DMS 273 treated with DMSO at 0.1 percent for 48 hours (cell line): ENCODE measurements around the gene KRTAP5-10.
"Not testable (repeated sequence)": the region's sequence is repeated elsewhere in the genome, so short reads cannot be mapped to it uniquely, and the experiment has no call there.

Experiments
- DNase-seq: peaks from one replicate; lab custom pipeline; 2025; lab: John Stamatoyannopoulos, UW

KRTAP5-10 gene

GRCh38 chr11:71542879-71543777, 22.2 kb upstream of the KRTAP5-10 start:
- no peak for DNase-seq

DNA sequence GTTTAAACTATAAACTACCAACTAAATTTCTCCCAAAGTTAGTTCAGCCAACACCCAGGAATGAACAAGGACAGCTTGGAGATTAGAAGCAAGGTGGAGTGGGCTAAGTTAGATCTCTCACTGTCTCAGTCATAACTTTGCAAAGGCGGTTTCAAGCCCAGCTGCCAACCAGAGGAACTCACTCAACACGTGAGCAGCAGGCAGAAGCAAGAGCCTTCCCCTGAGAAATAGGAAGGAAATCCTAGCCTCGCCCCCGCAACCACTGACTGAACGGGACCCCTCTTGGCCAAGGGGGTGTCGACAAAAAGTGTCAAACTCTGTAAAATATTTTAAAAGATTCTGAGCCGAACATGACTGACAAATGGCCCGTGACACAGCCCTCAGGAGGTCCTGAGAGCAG, 21.5 kb upstream of the KRTAP5-10 start:
- DNase-seq: no peak

GRCh38 chr11:71544525-71545214, 20.7 kb upstream of the KRTAP5-10 start:
- no peak for DNase-seq

DNA sequence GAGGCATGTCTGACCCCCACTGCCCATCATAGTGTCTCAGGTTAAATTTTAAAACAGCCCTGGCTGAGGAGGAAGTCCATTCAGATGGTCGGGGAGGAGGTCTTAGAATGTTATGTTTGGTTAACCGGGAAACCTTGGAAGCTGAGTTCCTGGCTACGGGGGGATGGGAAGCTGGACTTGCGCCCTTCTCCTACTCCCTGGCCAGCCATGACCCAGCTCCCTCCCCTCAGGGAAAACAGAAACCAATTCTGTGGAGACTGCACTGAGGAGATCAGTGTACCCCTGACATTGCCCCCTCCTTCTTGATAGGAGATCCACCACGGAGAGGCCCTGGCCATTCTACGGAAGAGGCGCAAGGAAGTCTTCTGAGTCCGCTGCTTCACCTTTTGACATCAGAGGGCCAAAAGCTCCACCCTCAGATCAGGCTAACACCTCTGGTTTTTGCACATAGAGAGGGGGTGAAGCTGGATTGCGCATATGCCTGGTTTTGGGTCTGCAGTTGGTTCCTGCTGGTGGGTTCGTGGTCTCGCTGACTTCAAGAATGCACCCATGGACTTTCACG, 19.9 kb upstream of the KRTAP5-10 start:
- no peak for DNase-seq

GRCh38 chr11:71548120-71548519, 17.2 kb upstream of the KRTAP5-10 start, which contains the start of gene KRTAP5-9:
KRTAP5-9 (plus strand) TSS chr11:71548420; CDS start chr11:71548658, 238 bp downstream.
- DNase-seq: no peak

DNA sequence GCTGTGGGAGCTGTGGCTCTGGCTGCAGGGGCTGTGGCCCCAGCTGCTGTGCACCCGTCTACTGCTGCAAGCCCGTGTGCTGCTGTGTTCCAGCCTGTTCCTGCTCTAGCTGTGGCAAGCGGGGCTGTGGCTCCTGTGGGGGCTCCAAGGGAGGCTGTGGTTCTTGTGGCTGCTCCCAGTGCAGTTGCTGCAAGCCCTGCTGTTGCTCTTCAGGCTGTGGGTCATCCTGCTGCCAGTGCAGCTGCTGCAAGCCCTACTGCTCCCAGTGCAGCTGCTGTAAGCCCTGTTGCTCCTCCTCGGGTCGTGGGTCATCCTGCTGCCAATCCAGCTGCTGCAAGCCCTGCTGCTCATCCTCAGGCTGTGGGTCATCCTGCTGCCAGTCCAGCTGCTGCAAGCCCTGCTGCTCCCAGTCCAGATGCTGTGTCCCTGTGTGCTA, 16.6 kb upstream of the KRTAP5-10 start:
- DNase-seq: no peak

DNA sequence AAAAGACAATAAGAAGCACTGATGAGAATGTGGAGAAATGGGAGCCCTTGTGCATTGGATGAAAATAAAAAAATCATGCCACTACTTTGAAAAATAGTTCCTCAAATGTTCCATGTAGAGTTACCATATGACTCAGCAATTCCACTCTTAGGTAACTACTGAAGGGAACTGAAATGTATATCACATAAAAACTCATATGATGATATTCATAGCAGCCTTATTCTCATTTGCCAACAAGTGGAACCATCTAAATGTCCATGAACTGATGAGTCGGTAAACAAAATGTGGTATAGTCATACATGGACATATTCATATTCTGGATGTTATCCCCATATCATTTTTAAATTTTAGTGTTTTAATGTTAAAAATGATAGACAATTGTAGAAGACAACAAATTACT, 13.7 kb upstream of the KRTAP5-10 start:
- no peak for DNase-seq

- no peak for DNase-seq
These were observed 10.4 kb upstream of the KRTAP5-10 start for GRCh38 chr11:71554996-71555395.

DNA sequence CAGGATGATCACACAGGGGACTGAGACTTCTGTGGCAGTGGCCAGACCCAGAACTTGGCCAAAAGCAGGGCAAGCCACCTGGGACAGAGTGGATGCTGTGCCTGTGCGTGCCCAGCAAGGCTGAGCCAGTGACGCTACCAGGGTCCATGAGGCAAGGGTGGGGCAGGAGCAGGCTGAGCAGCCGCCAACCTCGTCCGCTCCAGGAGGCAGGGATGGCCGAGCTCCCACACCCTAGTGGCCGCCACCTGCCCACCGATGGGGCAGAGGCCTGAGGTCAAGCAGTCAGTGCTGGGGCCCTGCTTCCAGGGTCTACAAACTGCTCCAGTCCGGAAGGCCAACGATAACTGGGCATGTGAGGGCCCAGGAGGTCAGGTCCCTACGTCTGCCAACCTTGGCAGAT, 9.9 kb upstream of the KRTAP5-10 start:
- no peak for DNase-seq

- no peak for DNase-seq
These were observed 9.3 kb upstream of the KRTAP5-10 start for GRCh38 chr11:71556018-71556417.

GRCh38 chr11:71557257-71557656, 8.1 kb upstream of the KRTAP5-10 start:
- no peak for DNase-seq

GRCh38 chr11:71558996-71559395, 6.4 kb upstream of the KRTAP5-10 start:
- no peak for DNase-seq

DNA sequence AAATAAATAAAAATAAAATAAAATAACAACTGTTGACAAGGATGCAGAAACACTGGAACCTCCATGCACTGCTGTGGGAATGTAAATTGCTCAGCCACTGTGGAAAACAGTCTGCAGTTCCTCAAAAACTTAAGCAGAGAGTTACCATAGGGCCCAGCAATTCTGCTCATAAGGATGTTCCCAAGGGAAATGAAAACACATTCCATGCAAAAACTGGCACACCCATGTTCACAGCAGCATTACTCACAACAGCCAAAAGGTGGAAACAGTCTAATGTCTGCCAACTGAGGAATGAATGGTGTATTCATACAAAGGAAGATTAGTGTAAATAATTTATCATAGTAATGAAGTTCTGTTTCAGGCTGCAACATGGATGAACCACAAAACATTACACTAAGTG, 3.2 kb upstream of the KRTAP5-10 start:
- DNase-seq: no peak

GRCh38 chr11:71563406-71563805, 2.0 kb upstream of the KRTAP5-10 start:
- DNase-seq: no peak

DNA sequence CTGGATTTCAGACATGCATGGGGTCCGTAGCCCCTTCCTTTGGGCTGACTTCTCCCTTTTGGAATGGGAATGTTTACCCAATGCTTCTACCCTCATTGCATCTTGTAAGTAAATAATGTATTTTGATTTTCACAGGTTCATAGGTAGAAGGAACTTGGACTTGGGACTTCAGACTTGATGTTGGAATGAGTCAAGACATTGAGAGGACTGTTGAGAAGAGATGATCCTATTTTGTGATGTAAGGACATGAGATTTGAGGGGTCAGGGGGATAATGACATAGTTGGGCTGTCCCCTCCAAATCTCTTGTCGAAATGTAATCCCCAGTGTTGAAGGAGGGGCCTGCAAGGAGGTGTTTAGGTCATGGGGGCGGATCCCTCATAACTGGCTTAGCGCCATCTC, 933 bp upstream of the KRTAP5-10 start:
- no peak for DNase-seq

DNA sequence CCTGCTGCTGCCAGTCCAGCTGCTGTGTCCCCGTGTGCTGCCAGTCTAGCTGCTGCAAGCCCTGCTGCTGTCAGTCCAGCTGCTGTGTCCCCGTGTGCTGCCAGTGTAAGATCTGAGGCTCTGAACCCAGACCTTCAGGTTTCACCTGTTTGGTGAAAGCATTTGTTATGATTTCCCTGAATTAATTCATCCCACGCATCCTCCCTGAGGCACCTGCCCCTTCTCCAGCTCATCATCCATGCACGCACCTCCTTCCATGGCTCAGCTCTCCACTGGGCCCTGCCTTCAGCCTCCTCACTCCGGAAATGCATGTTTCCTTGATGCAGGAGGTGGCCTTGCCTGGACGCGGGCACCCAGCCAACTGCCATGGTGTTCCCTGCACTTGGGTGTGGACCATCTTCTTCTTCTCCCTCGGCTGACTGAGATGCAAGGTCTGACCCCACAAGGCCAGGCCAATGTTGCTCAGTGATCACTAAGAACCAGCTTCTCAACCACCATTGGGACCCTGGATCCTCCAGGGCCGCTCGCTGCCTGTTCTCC, 788 bp downstream of the KRTAP5-10 start:
- DNase-seq: no peak

DNA sequence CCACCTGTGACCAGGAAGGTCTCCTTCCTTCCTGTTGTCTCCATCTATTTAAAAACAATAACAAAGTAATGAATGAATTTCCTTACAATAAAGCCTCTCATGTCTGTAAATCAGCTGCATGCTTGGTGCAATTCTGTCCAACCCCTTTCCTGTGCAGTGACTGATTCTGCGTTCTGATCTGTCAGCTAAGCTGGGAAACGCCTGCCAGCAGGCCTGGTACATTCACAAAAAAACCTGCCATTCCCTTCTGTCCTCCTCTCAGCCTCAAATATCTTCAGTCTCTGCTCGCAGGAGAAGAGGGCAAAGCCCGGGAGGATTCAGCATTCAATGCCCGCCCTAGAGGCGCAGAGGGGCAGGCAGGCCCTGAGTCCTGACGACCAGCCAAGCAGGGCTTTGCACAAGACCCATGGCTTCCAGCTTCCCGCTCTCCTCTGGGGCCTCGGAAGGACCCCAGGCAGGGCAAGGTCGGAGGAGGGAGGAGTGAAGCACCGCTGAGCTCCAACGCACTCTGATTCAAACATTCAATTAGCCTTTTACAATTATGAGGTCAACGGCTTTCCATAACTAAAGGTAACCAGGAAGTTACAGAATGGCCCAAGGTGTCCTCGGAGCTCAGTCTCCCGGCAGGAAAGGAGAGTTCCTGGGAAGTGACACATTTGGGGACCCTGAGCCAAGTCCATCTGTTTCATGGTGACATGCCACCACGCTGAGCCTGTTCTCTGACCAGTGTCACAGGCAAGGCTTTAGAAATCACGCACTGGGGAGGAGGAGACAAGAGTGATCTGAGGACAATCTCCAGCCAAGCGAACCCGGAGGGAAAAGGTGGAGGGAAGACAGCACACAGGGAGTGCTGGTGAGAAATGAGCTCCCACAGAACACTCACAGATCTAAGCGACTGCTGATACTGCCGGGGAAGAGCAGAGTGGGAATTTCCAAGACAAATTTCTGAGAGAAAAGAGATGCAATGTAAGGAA, 1.6 kb downstream of the KRTAP5-10 start:
- not testable (repeated sequence) for DNase-seq

DNA sequence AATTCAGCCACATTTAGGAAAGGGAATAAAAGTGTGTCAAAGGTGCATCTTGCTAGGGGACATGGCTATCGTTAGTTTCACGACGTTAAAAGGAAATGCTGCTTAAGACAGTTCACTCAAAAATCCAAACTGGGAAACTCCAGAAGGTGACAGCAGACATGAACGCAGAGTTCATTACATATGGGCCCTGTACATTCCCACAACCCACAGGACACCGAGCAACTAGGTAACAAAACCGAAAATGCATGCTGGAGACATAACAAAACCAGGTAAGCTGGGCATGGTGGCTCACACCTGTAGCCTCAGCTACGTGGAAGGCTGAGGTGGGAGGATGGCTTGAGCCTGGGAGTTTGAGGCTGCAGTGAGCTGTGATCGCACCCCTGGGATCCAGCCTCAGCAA, 2.3 kb downstream of the KRTAP5-10 start:
- not testable (repeated sequence) for DNase-seq

- DNase-seq: no peak
These were observed 3.5 kb downstream of the KRTAP5-10 start for GRCh38 chr11:71568704-71569349.

GRCh38 chr11:71571101-71571850, 5.9 kb downstream of the KRTAP5-10 start:
- not testable (repeated sequence) for DNase-seq
